ENCODE results near the gene SMIM27. TPM values are rescaled to one million over a fixed set of nuclear protein-coding genes. Genes with fewer than 3 reads are reported as not detected.
A peak's percentile ranks its signal among the peaks of the same experiment; 100 is the strongest.

SMIM27 gene
- total RNA-seq, 1 donor from 2014 or later, result 15.9 TPM

GRCh38 chr9:32570262-32570661 is 18.1 kb downstream of the SMIM27 start:
- Mint-ChIP-seq H3K27ac (no peak overlapping the region), H3K9me3 (no peaks in the 10 kb centered on the region), H3K4me3 (no peak overlapping the region), H3K27me3 (no peaks in the 10 kb centered on the region), H3K4me1 (peaks cover 23% of the 10 kb centered on the region), H3K36me3 (ENCODE audit: low read depth) (peaks cover 50% of the 10 kb centered on the region)
- CTCF ChIA-PET, result no interaction called here
- POLR2A ChIA-PET, result no interaction called here
- TF ChIP-seq CTCF (IDR thresholded peaks at IDR 0.05), result no peak
- DNase-seq (no peak), ATAC-seq (ENCODE audit: low read depth) (no peak)
- intact Hi-C loops (cut with micrococcal nuclease), result loop anchor here (5.0 kb wide), 1 partner anchor 657 kb away; no protein-coding TSS in a partner anchor

GRCh38 chr9:32571969-32572899 is 20.1 kb downstream of the SMIM27 start:
- Mint-ChIP-seq H3K27ac (peak overlapping the region; percentile 94), H3K9me3 (no peaks in the 10 kb centered on the region), H3K4me1 (peaks cover 21% of the 10 kb centered on the region), H3K36me3 (ENCODE audit: low read depth) (peaks cover 31% of the 10 kb centered on the region), H3K4me3 (peak overlapping the region; percentile 99), H3K27me3 (no peaks in the 10 kb centered on the region)
- TF ChIP-seq CTCF (IDR thresholded peaks at IDR 0.05), result peak; percentile 30
- intact Hi-C loops (cut with micrococcal nuclease), result loop anchor here (1.0 to 5.0 kb wide), 3 partner anchors 139 to 655 kb away; no protein-coding TSS in a partner anchor
- ATAC-seq (ENCODE audit: low read depth), result peak; percentile 80
- DNase-seq, result no peak
- ChIA-PET POLR2A (interaction anchor here (0.5 to 2.8 kb wide), 9 partner anchors 14 to 718 kb away, joined by 3 to 36 read pairs (median 5); partner anchors contain the start of genes ACO1, DNAJA1, RIGI and SMIM27), CTCF (interaction anchor here (0.5 to 12.2 kb wide), 19 partner anchors 8 to 597 kb away, joined by 3 to 440 read pairs (median 4); partner anchors contain the start of genes ACO1, RIGI, SMIM27 and TOPORS)

DNA sequence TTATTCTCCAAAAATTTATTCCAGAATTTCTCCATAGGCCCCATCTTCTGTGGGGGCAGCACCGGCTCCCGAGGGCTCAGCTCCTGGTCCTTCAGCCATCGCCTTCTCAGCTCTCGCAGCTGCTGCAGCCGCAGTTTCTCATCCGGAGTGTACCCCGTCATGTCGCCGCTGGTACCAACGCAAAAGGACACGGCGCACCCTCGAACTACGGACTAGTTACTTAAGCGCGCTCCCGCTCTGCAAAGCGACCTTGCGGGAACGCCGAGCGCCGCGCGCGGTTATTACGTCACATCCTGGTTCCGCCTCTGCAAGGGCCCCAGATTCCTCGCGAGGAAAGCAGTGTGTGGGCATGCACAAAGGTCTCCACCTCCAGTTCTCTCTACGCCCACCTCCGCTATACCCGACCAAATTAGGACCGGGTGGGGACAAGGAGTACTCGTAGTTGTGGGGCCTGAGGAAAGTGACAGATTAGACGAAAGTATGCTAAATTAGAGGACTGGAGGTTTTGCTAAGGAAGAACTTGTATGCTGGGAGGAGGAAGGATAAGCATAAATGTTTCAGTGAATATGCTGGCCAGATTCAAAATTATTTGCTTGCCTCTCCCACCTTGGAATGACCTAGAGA is 20.9 kb downstream of the SMIM27 start, which contains the start of gene NDUFB6:
Gene NDUFB6 (minus strand): TSS at position 260 of the 624 bp plus-strand sequence. CDS start 99 bp downstream, at position 161.
- peak within 1 kb of the TSS; percentile 99 for H3K4me3 Mint-ChIP-seq
- peak; percentile 90 for DNase-seq
- peak within 1 kb of the TSS; percentile 94 for H3K27ac Mint-ChIP-seq
- H3K36me3 Mint-ChIP-seq (ENCODE audit: low read depth), result peaks cover 24% of the 10 kb centered on the region
- CTCF ChIA-PET, result interaction anchor here (0.8 to 12.2 kb wide), 13 partner anchors 19 to 426 kb away, joined by 3 to 440 read pairs (median 4); partner anchors contain the start of genes ACO1, RIGI and TOPORS
- H3K4me1 Mint-ChIP-seq, result peaks cover 21% of the 10 kb centered on the region
- POLR2A ChIA-PET, result interaction anchor here (1.0 to 2.8 kb wide), 7 partner anchors 15 to 452 kb away, joined by 3 to 36 read pairs (median 7); partner anchors contain the start of genes ACO1, DNAJA1, RIGI and SMIM27
- intact Hi-C loops (cut with micrococcal nuclease), result loop anchor here (1.0 to 5.0 kb wide), 8 partner anchors 10 to 654 kb away; partner anchors contain the start of genes ACO1, APTX and RIGI
- TF ChIP-seq CTCF (IDR thresholded peaks at IDR 0.05), result no peak
- H3K9me3 Mint-ChIP-seq, result no peaks in the 10 kb centered on the region
- H3K27me3 Mint-ChIP-seq, result no peaks in the 10 kb centered on the region
- peak; percentile 85 for ATAC-seq (ENCODE audit: low read depth)

- intact Hi-C loops (cut with micrococcal nuclease), result loop anchor here (1.0 to 5.0 kb wide), 7 partner anchors 11 to 653 kb away; partner anchors contain the start of genes ACO1, APTX and RIGI
- ChIA-PET CTCF (interaction anchor here (0.8 to 12.2 kb wide), 8 partner anchors 17 to 394 kb away, joined by 3 to 440 read pairs (median 4); partner anchors contain the start of genes ACO1, RIGI and TOPORS), POLR2A (interaction anchor here (1.0 to 2.8 kb wide), 5 partner anchors 23 to 452 kb away, joined by 5 to 36 read pairs (median 8); partner anchors contain the start of genes ACO1, DNAJA1, RIGI and SMIM27)
- TF ChIP-seq CTCF (IDR thresholded peaks at IDR 0.05), result no peak
- H3K4me1 Mint-ChIP-seq, result peaks cover 21% of the 10 kb centered on the region
- DNase-seq, result no peak
- peak overlapping the region; percentile 99 for H3K4me3 Mint-ChIP-seq
- H3K36me3 Mint-ChIP-seq (ENCODE audit: low read depth), result peaks cover 20% of the 10 kb centered on the region
- H3K9me3 Mint-ChIP-seq, result no peaks in the 10 kb centered on the region
- H3K27ac Mint-ChIP-seq, result peak overlapping the region; percentile 94
- ATAC-seq (ENCODE audit: low read depth), result no peak
- peaks cover 5% of the 10 kb centered on the region for H3K27me3 Mint-ChIP-seq
Measured at GRCh38 chr9:32573821-32574220, 21.7 kb downstream of the SMIM27 start.

All from activated B cell treated with CpG ODN at 0.5 μM for 24 hours (primary cell).